Peyer's patch (tissue), 4 donors: ENCODE data around the gene PIGBOS1.

Experiments
- CTCF ChIP-seq, 6 experiments: fragments of 450-650 bp in 4 of 6; fragments of 200-600 bp in 2 of 6; sonication (generic) in 1 of 6; IDR thresholded peaks; one replicate each; pipeline ENCODE4 v1.5.1; 2017 to 2019; ENCODE audit warnings: antibody characterized with exemption in 6 of 6, mild to moderate bottlenecking in 3 of 6, moderate library complexity in 1 of 6
- POLR2A ChIP-seq, 2 donors: fragments of 450-650 bp; IDR thresholded peaks; one replicate each; pipeline ENCODE4 v1.5.1; 2017; ENCODE audit warnings: antibody characterized with exemption in 2 of 2, mild to moderate bottlenecking in 2 of 2, moderate library complexity in 2 of 2

GRCh38 chr15:55320238-55320550, 1.3 kb upstream of the PIGBOS1 start:
- no peak for TF ChIP-seq CTCF (IDR thresholded peaks at IDR 0.05)
- no peak for TF ChIP-seq POLR2A (IDR thresholded peaks at IDR 0.05)
